K562 (cell line): ENCODE data around the gene PRTFDC1. TPM values are rescaled to one million over a fixed set of nuclear protein-coding genes. Genes with fewer than 3 reads are reported as not detected.

Experiments used
- JUND ChIP-seq, 2 experiments: IDR thresholded peaks; 2 replicates in 1 of 2; 3 replicates in 1 of 2; pipeline ENCODE4 v1.6.1; 2011; ENCODE audit warnings: borderline replicate concordance in 2 of 2, low read depth in 2 of 2, low read length in 2 of 2, improper control_type of control experiment in 1 of 2, missing biosample characterization in 1 of 2, missing genetic modification characterization in 1 of 2, missing genetic modification reagents in 1 of 2
- NR2C1 ChIP-seq, 2 experiments: fragments of 450-650 bp; IDR thresholded peaks; 2 replicates each; pipeline ENCODE4 v1.6.1; 2017; ENCODE audit warnings: mild to moderate bottlenecking in 2 of 2, antibody characterized with exemption in 1 of 2, inconsistent platforms in 1 of 2, missing compliant biosample characterization in 1 of 2, missing genetic modification characterization in 1 of 2
- PRDM10 ChIP-seq: fragments of 450-650 bp; IDR thresholded peaks from 2 replicates; pipeline ENCODE4 v1.6.1; 2018; ENCODE audit not compliant: partially characterized antibody
- REST ChIP-seq, 2 experiments: fragments of 450-650 bp; formaldehyde crosslinking in 1 of 2; IDR thresholded peaks; 2 replicates each; pipeline versions ENCODE4 v1.4.0 to v1.6.1; 2014 to 2020; ENCODE audit warnings: mild to moderate bottlenecking in 2 of 2, borderline replicate concordance in 1 of 2, low read depth in 1 of 2
- SMARCA4 ChIP-seq: fragments of 450-650 bp; IDR thresholded peaks from 2 replicates; pipeline ENCODE4 v1.6.1; 2016
- SMARCE1 ChIP-seq: fragments of 450-650 bp; IDR thresholded peaks from 2 replicates; pipeline ENCODE4 v1.7.1; 2016; ENCODE audit warnings: mild to moderate bottlenecking
- TCF7L2 ChIP-seq: fragments of 150-350 bp; IDR thresholded peaks from 2 replicates; pipeline ENCODE4 v1.6.1; 2016; ENCODE audit warnings: low read depth, mild to moderate bottlenecking, low read length, moderate library complexity
- THAP7 ChIP-seq: fragments of 250-450 bp; sonication (Bioruptor Pico); IDR thresholded peaks from 2 replicates; pipeline ENCODE4 v1.5.0; 2021
- TSC22D4 ChIP-seq: fragments of 450-650 bp; IDR thresholded peaks from 2 replicates; pipeline ENCODE4 v1.6.1; 2016; ENCODE audit warnings: missing genetic modification characterization, missing biosample characterization, control low read depth
- ZNF316 ChIP-seq: fragments of 450-650 bp; IDR thresholded peaks from 2 replicates; pipeline ENCODE4 v1.6.1; 2016
- ZNF695 ChIP-seq: fragments of 450-650 bp; formaldehyde crosslinking; IDR thresholded peaks from 2 replicates; pipeline ENCODE4 v1.4.0; 2020; ENCODE audit warnings: mild to moderate bottlenecking, moderate library complexity
- polyA plus RNA-seq, 8 experiments: library from polyadenylated mRNA; depleted of rRNA in 4 of 8; stranded (reverse) in 5 of 8; unstranded in 3 of 8; fragments of >200 nt; fragmentation: Nextera tagmentation in 2 of 8; fragmentation: Illumina TruSeq in 1 of 8; extraction: Ambion mirVana in 2 of 8; extraction: Trizol in 1 of 8; gene quantifications; 2 replicates each; pipeline versions ENCODE4 v1.2.1 to v1.2.3, GENCODE V29; 2011 to 2014; ENCODE audit warnings: inconsistent platforms in 1 of 8, missing spikeins in 1 of 8
- total RNA-seq, 7 experiments: library from RNA; depleted of rRNA in 6 of 7; stranded (reverse); fragments of >200 nt in 6 of 7; fragmentation: Illumina TruSeq in 2 of 7; extraction: Trizol in 2 of 7; gene quantifications; 2 replicates each; pipeline versions ENCODE4 v1.2.1 to v1.2.3, GENCODE V29; 2011 to 2021; ENCODE audit warnings: low replicate concordance in 1 of 7

The PRTFDC1 gene
- total and polyA plus RNA-seq, 9 of the 15 experiments (the other 6 are each of a cell fraction or from before 2014, with no cell fraction given): 7.0 to 27.6 (median 10.0) TPM

- TF ChIP-seq PRDM10 (peak; percentile 63), TCF7L2 (0 out of 2 replicates have a peak, but pooled peaks have one; percentile 53), REST (IDR thresholded peaks at IDR 0.05; ENCODE audit: borderline replicate concordance) (peak; percentile 6; the same call in 1 of the 2 replicates), REST (CRISPR knock-in tag; IDR thresholded peaks at IDR 0.05; ENCODE audit: low read depth) (no peak), SMARCE1 (peak; percentile 47; the same call in 1 of the 2 replicates), ZNF316 (no peak), ZNF695 (no peak), TSC22D4 (tag) (no peak), NR2C1 (IDR thresholded peaks at IDR 0.05) (no peak), NR2C1 (tag; IDR thresholded peaks at IDR 0.05) (no peak), SMARCA4 (peak; percentile 69), JUND (IDR thresholded peaks at IDR 0.05; ENCODE audit: borderline replicate concordance, low read depth, low read length) (0 out of 2 replicates have a peak, but pooled peaks have one; percentile 20), JUND (tag; IDR thresholded peaks at IDR 0.05; ENCODE audit: borderline replicate concordance, low read depth, low read length) (no peak), THAP7 (CRISPR knock-in tag) (no peak)
These were observed 36.6 kb upstream of the PRTFDC1 start (continued) for GRCh38 chr10:24988831-24989640.
